Non-pigmented ciliary epithelial cell (primary cell): Measurements from ENCODE around the gene OR10D3.
"Not testable (repeated sequence)": the region's sequence is repeated elsewhere in the genome, so short reads cannot be mapped to it uniquely, and the experiment has no call there.

ENCODE experiments used
- DNase-seq: peaks from one replicate; pipeline ENCODE4 v3.0.0-alpha.2; 2010; ENCODE audit warnings: low read depth

Gene OR10D3

DNA sequence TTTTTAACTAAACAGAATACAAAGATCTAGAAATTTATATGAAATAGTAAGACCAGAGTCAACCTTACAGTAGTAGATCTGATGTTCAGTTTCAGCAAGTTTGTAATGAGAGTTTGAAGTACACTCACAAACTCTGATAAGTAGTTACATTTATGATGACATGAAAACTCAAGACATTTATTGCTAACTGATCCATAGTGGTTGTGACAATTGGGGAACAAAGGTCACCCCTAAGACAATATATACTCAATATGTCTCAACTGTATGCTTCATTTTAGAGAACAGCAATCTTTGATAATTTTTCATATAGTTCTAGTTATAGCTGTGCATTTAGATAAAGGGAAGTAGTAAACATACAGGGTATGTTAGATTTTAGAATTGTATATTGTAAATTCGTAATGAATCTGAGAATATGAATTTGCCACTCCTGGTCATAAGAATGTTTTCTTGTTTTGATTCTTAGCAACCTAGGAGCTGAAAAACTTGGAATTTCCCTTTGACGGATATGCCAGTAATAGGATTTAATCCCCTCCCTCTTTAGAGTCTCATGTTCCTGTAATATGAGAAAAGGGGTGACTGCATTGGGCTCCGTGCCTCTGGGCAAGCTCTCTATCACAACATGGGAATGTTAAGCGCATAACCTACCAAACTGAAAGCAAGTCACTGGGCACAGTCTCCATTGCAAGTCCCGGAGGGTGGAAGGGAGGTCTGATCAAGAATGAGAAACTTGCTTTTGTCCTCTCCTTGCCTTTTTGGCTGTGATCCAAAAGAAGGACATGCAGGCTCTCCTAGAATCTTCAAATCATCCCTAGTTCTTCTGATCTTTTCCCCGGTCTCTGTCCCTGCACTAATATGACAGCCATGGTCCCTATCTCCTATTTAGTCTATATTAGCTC is 11.4 kb downstream of the OR10D3 start:
- DNase-seq = no peak

DNA sequence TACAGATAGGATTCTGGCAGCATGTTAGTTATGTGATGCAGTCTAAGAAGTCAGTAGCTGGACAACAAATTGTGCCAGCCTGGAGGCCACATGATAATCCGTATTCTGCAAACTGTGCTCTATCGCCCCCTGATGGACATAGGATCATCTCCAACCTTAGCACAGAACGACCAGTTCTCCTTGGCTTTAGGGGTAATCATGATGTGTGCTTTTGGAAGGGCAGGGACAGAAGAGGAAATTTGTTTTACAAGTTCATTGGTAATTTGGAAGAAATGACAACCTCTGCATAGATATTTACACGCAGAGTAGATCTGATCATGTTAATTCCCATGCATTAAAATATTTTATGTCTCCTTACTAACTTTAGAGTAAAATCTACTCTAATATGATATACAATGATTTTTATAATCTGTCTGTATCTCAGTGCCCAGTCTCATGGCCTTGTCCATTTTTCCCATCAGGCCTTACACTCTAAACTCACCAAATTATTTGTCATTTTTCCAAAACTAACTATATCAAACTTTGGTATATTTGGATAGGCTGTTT is 12.1 kb downstream of the OR10D3 start:
- DNase-seq = peak; percentile 17

DNA sequence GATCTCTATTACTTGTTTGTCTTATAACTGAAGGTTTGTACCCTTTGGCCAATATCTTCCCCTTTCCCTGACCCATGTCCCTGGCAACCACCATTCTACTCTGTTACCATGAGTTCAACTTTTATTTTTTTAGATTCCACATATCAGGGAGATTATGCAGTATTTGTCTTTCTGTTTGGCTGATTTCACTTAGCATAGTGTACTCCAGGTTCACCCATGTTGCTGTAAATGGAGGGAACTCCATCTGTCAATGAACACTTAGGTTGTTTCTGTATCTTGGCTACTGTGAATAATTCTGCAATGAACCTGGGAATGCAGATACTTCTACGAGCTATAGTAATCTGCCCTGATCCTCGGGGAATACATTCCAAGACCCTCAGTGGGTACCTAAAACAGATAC is 14.9 kb downstream of the OR10D3 start:
- no peak for DNase-seq

DNA sequence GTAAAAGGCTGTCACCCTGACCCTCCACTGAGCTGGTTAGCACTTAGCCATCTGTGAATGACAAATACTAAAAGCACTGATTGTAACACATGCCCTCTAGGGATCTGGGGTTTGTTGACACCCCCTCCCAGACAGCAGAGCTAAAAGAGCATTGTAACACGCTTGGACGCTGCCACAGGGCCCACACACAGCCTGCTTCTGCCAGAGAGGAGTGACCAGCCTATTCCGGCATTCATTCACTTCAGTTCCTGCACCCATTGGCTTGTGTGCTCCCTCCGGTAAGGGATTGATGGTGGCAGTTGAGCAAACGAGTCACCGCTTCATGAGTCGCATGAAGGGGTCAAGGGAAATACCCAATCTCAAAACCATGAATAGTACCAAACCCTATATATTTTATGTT is 15.8 kb downstream of the OR10D3 start:
- no peak for DNase-seq

DNA sequence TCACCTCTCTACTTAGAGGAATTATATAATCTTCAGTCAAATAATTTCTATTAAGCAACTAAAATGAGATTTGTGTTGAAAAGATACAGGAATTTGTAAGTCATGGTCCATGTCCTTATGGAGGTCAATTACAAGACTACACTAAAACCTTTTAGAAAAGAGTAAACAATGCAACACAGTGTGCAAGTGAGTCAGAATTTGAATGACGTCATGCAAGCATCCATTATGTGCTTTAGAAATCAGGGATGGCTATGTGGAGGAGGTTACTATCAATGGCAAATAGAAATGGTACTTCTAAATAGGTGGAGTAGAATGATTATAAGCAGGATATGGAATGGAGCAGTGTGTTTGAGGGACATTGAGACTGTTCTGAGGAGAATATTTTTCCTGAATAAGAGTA is 16.6 kb downstream of the OR10D3 start:
- no peak for DNase-seq

DNA sequence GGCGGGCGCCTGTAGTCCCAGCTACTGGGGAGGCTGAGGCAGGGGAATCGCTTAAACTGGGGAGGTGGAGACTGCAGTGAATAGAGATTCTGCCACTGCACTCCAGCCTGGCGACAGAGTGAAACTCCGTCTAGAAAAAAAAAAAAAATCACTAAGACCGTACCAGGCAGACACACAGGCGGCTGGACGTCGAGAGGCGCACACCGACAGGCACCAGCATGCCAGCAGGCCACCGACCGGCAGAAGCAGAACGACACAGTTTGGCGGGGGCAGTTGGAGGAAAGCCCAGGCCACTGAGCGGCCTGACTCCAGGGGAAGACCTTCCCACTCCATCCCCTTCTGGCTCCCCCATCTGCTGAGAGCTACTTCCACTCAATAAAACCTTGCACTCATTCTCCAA is 17.5 kb downstream of the OR10D3 start:
- DNase-seq = no peak

DNA sequence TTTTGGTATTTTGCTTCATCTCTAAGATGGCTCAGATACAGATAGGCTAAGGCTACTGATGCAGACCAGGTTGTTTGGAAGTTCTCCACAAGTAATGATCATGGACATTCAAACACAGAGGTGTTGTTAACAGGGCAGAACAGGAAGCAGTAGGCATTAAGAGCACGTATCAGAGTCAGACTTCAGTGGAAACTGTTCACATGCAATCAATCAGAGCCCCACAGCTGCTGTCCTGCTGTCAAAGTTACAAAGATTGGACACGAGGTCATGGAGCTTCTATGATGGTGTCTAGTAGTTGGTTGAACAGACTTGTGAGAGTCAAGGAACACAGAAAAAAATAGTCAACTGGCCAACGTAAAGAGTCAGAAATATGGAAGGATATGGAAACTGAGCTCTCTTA is 19.8 kb downstream of the OR10D3 start:
- no peak for DNase-seq

DNA sequence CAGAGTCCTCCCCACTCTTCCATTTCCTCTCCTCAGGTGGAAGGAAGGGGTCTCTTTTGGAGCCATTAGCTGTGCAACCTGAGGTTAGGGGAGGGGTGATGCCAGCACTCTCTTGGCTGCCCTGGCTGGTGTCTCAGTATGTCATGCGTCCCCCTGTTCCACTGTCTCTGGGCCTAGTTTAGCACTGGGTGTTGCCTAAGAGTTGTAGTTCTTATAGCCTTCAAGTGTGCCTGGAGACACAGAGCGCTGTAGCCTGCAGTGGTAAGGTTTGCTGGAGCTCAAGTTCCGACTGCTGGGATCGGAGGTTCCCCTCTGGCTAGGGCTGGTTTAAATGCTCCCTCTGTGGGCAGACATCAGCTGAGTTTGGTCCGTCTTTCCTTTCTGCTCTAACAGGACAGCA is 20.9 kb downstream of the OR10D3 start:
- DNase-seq = no peak

DNA sequence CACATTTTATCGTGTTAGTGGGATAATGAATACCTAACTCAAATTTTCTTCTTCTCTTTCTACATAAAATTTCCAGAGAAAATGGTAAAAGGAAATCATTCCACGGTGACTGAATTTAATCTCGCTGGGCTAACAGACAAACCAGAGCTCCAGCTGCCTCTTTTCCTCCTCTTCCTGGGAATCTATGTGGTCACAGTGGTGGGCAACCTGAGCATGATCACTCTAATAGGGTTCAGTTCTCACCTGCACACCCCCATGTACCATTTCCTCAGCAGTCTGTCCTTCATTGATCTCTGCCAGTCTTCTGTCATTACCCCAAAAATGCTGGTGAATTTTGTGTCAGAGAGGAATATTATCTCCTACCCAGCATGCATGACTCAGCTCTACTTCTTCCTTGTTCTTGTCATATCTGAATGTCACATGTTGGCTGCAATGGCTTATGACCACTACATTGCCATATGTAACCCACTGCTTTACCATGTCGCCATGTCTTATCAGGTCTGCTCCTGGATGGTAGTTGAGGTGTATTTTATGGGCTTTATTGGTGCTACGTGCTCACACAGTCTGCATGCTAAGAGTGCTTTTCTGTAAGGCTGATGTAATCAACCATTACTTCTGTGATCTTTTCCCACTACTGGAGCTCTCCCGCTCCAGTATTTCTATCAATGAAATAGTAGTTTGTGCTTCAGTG is 24.1 kb downstream of the OR10D3 start:
- no peak for DNase-seq

DNA sequence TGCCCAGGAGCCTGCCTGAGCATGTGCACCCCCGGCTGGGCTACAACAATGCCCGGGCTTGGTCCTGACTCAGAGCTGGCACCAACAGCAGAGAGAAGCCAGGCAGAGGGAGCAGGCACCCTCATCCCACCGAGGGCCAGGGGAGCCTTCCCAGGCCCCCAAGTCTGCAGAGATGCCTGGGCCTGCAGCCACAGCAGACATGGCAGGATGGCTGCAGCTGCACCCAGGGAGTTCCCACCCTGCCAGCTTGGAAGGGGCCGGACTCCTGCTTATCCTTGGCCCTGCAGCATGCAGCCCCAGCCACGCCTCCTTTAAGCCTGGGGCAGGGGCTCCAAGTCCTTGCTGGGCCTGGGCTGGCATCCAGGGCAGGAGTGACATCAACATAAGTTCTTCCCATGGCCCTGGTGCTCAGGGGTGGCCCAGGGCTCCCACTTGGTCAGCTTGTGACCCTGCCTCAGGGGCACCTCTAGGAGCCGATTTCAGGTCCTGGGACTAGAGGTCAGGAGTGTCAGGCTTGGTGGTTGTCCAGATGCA is 26.7 kb downstream of the OR10D3 start:
- DNase-seq = no peak

DNA sequence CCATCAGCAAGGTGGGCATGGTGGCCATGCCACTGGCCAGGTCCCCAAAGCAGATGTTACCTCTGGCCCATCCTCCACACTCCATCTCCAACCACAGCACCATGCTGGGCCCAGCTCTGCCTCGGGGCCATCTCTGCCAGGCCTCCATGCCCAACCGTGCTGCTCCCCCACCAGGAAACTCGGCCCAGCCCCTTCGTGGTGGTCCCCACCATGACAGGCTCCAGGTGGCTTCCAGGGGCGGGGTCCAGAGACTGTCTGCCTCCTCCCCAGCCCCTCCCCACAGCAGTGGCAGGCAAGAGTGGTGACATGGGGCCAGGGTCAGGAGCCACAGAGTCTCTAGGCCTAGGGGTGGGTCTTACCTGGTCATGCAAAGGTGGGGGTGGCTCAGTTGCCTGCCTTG is 27.3 kb downstream of the OR10D3 start:
- no peak for DNase-seq

DNA sequence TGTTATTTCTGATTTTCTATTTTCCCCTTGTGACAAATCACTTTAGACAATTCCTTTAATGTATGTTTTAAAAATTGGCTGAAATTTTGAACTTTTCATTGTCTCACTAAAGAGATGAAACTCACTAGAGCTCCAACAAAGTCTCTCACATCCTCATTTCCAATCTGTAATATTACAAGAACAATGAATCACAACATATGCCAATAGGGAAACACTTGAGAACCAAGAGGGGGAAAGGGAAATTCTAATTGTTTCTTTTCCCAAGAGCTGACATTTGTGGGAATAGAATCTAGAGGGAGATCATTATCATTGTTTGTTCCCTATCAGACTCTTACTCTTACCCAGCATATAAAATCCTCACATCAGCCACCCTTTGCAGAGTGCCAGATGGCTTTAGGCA is 28.2 kb downstream of the OR10D3 start:
- DNase-seq = no peak

DNA sequence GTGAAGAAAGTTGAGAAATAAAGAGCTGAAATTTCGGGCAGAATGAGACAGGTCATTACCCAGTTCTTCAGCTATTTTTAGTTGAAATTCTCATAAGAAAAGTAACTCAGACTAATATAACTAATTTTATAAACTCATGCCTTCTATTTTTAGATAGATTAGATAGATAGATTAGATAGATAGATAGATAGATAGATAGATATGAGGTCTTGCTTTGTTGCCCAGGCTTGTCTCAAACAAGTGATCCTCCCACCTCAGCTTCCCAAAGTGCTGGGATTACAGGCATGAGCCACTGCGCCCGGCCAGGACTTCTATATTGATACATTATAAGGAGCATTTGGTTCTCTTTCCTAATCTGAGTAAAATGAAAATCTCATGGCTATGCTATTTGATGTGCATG is 30.9 kb downstream of the OR10D3 start:
- no peak for DNase-seq

DNA sequence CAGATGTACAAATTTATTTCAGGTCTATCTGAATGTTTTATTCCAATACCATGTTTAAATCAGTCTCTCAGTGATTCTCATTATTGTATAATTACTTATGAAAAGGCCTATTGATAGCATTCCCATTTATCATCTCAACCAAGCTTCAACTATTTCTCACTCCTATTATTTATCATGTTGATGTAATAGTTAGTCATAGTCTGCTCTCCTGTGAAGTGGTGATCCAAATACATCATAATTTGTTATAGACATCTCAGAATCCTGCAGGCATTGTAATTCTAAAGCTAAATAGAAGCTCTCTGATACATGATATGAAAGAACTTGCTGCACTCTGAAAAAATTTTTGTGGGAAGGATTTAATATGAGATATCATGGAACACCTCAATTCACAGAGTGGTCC is 36.0 kb downstream of the OR10D3 start:
- no peak for DNase-seq

DNA sequence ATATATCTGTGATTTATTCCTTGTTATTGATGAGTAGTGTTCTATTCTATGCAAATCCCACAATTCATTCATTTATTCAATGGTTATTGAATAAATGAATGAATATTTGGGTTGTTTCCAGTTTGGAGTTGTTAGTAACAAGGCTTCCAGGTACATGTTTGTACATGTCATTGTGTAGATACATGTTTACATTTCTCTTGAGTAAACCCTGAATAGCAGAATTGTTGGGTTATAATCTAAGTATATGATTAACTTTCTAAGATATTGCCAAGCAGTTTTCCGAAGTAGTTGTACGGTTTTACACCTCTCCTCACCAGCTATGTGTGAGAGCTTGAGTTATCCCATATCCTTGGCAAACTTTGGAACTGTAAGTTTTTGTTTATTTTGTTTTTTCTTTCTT is 39.3 kb downstream of the OR10D3 start:
- DNase-seq = no peak

DNA sequence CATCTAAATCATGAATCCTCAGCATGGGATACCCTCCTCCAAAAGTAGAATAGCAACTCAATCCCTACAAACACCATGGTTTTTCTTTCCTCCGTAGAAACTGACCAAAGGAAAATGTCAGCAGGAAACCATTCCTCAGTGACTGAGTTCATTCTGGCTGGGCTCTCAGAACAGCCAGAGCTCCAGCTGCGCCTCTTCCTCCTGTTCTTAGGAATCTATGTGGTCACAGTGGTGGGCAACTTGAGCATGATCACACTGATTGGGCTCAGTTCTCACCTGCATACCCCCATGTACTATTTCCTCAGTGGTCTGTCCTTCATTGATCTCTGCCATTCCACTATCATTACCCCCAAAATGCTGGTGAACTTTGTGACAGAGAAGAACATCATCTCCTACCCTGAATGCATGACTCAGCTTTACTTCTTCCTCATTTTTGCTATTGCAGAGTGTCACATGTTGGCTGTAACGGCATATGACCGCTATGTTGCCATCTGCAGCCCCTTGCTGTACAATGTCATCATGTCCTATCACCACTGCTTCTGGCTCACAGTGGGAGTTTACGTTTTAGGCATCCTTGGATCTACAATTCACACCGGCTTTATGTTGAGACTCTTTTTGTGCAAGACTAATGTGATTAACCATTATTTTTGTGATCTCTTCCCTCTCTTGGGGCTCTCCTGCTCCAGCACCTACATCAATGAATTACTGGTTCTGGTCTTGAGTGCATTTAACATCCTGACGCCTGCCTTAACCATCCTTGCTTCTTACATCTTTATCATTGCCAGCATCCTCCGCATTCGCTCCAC is 41.7 kb downstream of the OR10D3 start:
- not testable (repeated sequence) for DNase-seq

DNA sequence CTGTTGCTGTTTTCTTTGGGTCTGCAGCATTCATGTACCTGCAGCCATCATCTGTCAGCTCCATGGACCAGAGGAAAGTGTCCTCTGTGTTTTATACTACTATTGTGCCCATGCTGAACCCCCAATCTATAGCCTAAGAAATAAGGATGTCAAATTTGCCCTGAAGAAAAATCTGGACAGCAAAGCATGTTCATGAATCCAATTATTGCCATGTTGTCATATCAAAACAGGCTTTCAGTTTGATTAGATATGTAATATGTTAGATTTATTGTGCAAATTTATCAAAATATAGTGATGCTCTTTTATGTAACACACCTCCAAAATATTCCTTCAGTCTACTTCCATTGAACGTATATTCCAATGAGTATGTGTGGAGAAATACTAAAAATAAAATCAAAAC is 42.3 kb downstream of the OR10D3 start:
- no peak for DNase-seq

DNA sequence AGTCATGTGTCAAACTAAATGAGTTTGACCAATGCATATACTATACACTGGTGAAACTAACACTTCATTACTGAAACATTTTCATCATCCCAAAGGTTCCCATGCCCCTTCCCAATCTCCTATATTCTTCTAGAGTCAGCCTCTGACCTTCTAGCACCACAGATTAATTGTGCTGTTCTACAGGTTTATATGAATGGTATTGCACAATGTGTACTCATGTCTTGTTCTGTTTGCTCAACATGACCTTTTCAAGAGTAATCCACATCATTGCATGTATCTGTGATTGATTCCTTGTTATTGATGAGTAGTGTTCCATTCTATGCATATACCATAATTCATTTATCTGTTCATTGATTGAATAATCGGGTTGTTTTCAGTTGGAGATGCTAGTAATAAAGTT is 50.2 kb downstream of the OR10D3 start:
- DNase-seq = no peak
